ENCODE measurements around the gene GDA.
"Not testable (repeated sequence)": the region's sequence is repeated elsewhere in the genome, so short reads cannot be mapped to it uniquely, and the experiment has no call there.

Gene GDA

DNA sequence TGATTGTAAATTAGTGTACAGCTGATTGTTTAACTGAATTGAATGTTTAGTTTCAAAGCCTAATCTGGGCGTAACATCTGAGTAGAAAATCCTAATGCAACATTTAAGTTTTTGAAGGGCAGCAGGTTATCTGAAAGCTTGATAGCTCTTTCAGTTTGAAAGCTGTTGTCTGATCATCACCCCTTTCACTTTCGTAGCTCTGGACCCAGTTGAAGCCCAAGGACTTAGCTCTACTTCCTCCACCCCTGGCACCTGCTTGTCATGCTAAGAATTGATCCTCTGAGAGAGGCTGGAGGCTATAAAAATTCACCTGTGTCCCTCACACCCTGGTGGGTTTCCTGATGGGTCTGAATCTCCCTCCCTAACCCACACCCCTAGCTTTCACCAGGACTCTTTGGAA, 129.7 kb downstream of the GDA start:
- no peak for DNase-seq (ENCODE audit: low spot score)

DNA sequence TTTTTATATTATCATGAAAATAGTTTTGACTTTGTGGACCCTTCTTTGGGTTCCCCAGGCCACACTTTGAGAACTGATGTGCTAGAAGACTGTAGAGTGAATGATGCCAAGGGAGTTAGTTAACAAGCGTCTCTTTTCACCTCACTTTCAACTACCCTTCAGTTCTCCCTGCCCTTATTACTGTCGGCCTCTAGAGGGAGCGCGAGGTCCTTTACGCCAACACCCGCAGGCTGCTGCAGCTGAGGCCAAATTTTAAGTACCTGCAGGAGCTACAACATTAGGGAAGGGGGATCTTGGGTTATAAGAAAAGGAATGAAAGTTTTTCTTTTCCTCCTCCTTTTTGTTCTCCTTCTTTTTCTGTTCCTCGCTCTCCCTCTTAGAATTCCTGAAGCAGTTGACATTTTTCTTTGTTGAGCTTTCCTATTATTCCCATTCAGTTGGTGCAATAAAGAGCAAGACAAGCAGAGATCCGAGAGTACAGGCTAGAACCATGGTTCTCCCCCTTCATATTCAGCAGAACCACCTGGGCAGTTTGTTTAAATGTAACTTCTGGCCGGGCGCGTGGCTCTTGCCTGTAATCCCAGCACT, 131.8 kb downstream of the GDA start:
- peak; percentile 85 for DNase-seq (ENCODE audit: low spot score)

DNA sequence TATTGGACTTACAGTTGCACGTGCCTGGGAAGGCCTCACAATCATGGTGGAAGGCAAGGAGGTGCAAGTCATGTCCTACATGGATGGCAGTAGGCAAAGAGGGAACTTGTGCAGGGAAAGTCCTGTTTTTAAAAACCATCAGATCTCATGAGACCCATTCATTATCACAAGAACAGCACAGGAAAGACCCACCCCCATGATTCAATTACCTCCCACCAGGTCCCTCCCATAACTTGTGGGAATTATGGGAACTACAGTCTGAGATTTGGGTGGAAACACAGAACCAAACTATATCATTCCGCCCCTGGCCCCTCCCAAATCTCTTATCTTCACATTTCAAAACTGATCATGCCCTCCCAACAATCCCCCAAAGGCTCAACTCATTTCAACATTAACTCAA, 140.2 kb downstream of the GDA start:
- DNase-seq (ENCODE audit: low spot score), result no peak

DNA sequence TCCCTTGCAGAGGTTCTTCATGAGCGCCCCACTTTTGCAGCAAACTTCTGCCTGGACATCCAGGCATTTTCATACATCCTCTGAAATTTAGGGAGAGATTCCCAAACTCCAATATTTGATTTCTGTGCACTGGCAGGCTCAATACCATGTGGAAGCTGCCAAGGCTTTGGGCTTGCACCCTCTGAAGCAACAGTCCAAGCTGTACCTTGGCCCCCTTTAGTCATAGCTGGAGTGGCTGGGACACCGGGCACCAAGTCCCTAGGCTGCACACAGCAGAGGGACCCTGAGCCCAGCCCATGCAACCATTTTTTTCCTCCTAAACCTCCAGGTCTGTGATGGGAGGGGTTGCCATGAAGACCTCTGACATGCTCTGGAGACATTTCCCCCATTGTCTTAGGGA, 141.1 kb downstream of the GDA start:
- DNase-seq (ENCODE audit: low spot score), result no peak

DNA sequence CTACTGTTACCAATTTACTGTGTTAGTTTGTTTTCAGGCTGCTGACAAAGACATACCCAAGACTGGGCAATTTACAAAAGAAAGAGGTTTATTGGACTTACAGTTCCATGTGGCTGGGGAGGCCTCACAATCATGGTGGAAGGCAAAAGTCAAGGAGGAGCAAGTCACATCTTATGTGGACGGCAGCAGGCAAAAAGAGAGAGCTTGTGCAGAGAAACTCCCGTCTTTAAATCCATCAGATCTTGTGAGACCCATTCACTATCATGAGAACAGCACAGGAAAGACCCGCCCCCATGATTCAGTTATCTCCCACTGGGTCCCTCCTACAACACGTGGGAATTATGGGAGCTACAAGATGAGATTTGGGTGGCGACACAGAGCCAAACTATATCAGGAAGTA, 142.3 kb downstream of the GDA start:
- not testable (repeated sequence) for DNase-seq (ENCODE audit: low spot score)

DNA sequence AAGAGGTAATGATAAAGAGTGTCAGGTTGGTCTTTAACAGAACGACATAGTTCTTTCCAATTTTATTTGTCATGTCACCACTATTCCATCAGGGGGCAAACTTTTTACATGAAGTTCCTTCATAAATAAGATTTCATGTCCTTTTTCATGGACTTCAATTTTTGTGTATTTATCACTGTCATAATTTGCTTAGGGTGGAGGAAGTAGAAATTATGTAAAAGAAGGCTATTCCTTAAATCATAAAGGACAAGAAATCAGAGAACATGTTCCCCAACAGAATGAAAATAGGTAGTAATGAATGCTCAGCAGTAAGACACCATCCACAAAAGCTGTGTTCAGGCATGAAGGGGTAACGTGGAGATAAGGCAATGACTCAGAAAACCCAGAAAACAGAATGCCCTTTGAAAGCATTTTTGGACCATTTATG, 143.0 kb downstream of the GDA start:
- peak; percentile 60 for DNase-seq (ENCODE audit: low spot score)

DNA sequence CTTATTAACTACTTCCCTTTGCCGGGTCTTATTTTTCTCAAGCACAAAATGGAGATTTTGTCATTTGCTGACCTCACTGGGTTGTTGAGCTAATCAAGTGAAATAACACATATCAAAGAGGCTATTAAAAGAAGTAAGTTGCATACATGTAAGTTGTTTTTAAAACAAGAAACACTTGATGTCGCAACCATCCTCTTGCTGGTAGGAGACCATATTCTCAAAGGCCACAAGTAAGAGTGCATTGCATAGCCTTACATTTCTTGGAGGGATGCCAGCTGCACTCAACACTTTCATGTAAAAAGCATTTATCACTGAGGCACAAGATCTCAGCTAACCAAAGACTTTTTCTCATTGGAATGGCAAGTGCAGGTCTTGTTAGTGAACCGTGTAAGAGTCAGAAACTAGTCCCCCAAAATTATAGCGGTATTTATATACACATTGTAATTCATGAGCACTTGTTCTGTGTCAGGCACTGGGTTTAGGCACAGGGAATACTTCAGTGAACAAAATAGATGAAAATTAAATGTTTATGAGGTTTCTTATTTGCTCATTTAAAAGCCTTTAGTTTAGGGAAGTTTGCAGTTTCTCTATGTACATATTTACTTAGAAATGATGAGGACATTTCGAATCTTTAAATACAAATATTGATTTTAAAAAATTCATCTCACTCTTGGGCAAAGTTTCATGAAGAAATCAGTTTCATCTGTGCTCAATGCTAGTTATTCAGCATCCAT, 143.8 kb downstream of the GDA start:
- DNase-seq (ENCODE audit: low spot score), result peak; percentile 13

DNA sequence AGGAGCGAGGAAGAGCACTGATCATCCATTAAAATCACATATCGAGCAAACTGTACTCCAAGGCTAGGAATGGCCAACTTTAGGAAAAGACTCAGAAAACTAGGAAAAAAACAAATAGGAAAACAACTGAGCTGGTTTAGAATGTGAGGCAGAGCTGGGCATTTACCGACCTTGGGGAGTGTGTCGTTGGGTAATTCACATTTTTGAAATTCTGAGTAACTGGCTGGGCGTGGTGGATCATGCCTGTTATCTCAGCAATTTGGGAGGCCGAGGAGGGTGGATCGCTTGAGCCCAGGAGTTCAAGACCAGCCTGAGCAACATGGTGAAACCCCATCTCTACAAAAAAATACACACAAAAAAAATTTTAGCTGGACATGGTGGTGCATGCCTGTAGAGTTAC, 145.7 kb downstream of the GDA start:
- no peak for DNase-seq (ENCODE audit: low spot score)

DNA sequence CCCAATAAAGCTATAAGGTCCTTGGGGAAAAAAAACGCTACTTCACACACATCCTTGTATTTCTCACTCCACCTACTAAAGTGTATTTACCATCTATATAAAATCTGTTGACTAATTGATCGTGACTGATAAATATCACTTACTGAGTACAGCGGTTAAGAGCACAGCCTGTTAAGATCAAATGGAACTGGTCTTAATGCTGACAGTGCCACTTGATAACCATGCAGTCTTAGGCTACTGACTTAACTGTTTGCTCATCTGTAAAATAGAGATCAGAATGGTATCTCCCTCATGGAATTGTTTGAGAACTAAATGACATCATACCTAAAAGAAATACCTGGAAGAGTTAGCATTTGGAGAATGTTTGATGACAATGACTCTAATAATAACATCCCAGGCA, 148.3 kb downstream of the GDA start:
- DNase-seq (ENCODE audit: low spot score), result no peak

DNA sequence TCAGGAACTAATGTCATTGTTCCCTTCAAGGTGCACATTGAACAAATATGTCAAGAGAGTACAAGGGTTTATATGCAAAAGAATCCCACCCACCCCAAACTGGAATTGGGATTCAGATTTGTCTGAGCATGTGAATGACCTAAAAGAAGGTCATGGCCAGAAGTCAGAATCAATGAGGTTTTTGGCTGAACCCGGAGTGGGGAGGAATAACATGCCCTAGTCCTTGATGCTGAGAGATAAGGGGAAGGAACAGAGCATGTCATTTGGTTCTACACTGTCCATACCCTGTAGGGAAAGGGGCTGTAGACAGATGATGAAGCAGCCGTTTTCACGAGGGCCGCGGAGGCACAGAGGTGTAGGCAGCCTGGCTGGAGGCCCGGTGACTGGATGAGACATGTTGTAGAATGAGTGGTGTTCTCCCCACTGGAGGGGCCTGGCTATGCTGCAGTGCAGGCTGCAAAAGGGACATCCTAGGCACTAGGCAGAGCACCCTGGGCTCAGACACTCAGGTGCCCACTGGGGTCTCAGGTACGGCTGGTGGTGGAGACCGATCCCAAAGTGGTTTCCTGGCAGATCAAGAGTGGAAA, 149.9 kb downstream of the GDA start:
- DNase-seq (ENCODE audit: low spot score), result no peak

DNA sequence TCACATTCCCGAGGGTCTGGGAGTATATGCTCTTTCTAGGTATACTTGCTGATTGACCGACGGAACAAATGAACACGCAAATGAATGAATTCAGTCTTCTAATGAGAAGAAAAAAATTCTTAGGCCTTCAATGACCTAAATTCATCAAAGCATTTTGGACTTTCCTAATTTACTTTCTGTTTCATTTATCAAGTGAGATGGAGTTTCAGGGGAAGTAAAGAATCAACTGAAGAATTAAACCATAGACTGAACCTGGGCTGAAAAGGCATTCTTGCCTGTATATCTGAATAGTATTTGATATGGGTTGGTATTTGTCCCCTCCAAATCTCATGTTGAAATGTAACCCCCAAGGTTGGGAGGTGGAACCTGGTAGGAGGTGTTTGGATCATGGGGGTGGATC, 151.6 kb downstream of the GDA start:
- DNase-seq (ENCODE audit: low spot score), result no peak

Data from GM03348 (cell line).